Karpas-422 (cell line): ENCODE data around the gene HOXB6. TPM values are rescaled to one million over a fixed set of nuclear protein-coding genes. Genes with fewer than 3 reads are reported as not detected.

Experiments used
- DNase-seq: peaks from one replicate; pipeline ENCODE4 v3.0.0-alpha.2; 2015
- H2AFZ ChIP-seq: fragments of 200-600 bp; sonication (generic); 2 replicates; pipeline ENCODE4 v1.6.1; 2014; ENCODE audit warnings: antibody characterized with exemption, low read length, mixed read lengths
- H3K27ac ChIP-seq: fragments of 200-600 bp; sonication (generic); 2 replicates; pipeline ENCODE4 v1.5.1; 2014; ENCODE audit warnings: mild to moderate bottlenecking, low read length, moderate library complexity
- H3K27me3 ChIP-seq: fragments of 200-600 bp; sonication (generic); 2 replicates; pipeline ENCODE4 v1.6.1; 2014; ENCODE audit warnings: low read length, mixed read lengths
- H3K36me3 ChIP-seq: fragments of 200-600 bp; sonication (generic); 2 replicates; pipeline ENCODE4 v1.6.1; 2014; ENCODE audit warnings: low read length, mixed read lengths; ENCODE audit not compliant: insufficient read depth
- H3K4me1 ChIP-seq: fragments of 200-600 bp; sonication (generic); 2 replicates; pipeline ENCODE4 v1.6.1; 2014; ENCODE audit warnings: mild to moderate bottlenecking, low read length, mixed read lengths
- H3K4me2 ChIP-seq: fragments of 200-600 bp; sonication (generic); 2 replicates; pipeline ENCODE4 v1.6.1; 2014; ENCODE audit warnings: low read length, low read depth, mild to moderate bottlenecking; ENCODE audit not compliant: poor library complexity, severe bottlenecking
- H3K4me3 ChIP-seq: fragments of 200-600 bp; sonication (generic); 2 replicates; pipeline ENCODE4 v1.5.1; 2014; ENCODE audit warnings: mild to moderate bottlenecking, antibody characterized with exemption, low read length, mixed read lengths
- H3K79me2 ChIP-seq: fragments of 200-600 bp; sonication (generic); 2 replicates; pipeline ENCODE4 v1.6.1; 2014; ENCODE audit warnings: mild to moderate bottlenecking, low read length, mixed read lengths
- H3K9ac ChIP-seq: fragments of 200-600 bp; sonication (generic); 2 replicates; pipeline ENCODE4 v1.6.0; 2014; ENCODE audit warnings: low read length
- H3K9me2 ChIP-seq: fragments of 200-600 bp; sonication (generic), shearing (Covaris generic); replicated peaks from 2 replicates; pipeline ENCODE4 v1.6.0; 2014; ENCODE audit warnings: mild to moderate bottlenecking, low read length, moderate library complexity; ENCODE audit not compliant: insufficient read depth
- H3K9me3 ChIP-seq: fragments of 300-700, 200-600 bp; sonication (generic); 2 replicates; pipeline ENCODE4 v1.6.1; 2014; ENCODE audit warnings: low read length, mixed read lengths
- H4K20me1 ChIP-seq: fragments of 200-600 bp; sonication (generic); 2 replicates; pipeline ENCODE4 v1.6.1; 2014; ENCODE audit warnings: mild to moderate bottlenecking, antibody characterized with exemption, low read length, low read depth; ENCODE audit not compliant: insufficient read depth
- total RNA-seq: library from RNA; depleted of rRNA; stranded (reverse); fragments of >200 nt; shearing (Covaris generic); gene quantifications from 2 replicates; pipeline ENCODE4 v1.2.3, GENCODE V29; 2014; ENCODE audit warnings: low replicate concordance; rRNA removed

HOXB6 gene
- 0.48 and 0.65 TPM in 2 replicates for total RNA-seq

GRCh38 chr17:48604770-48605329 is at the start of gene HOXB6:
HOXB6 (minus strand) TSS chr17:48604986; CDS start chr17:48598150, 6,836 bp downstream.
- Histone ChIP-seq H3K9ac (no peak within 1 kb of the TSS), H3K9me3 (no peaks in the 10 kb centered on the region), H3K9me2 (no peaks in the 10 kb centered on the region), H3K4me1 (peaks cover 22% of the 10 kb centered on the region), H3K4me3 (no peak within 1 kb of the TSS), H3K4me2 (peak within 1 kb of the TSS; percentile 34), H2AFZ (no peak within 1 kb of the TSS), H3K36me3 (no peaks in the 10 kb centered on the region), H3K79me2 (no peaks in the 10 kb centered on the region), H4K20me1 (no peaks in the 10 kb centered on the region), H3K27ac (no peak within 1 kb of the TSS), H3K27me3 (no peaks in the 10 kb centered on the region)
- DNase-seq = no peak

GRCh38 chr17:48649741-48650140 is 45.0 kb upstream of the HOXB6 start:
- Histone ChIP-seq H3K27ac (no peak overlapping the region), H3K79me2 (no peaks in the 10 kb centered on the region)

GRCh38 chr17:48647963-48648245 is 43.1 kb upstream of the HOXB6 start:
- Histone ChIP-seq H3K9me2 (no peaks in the 10 kb centered on the region), H3K4me1 (no peaks in the 10 kb centered on the region), H3K27ac (no peak overlapping the region), H3K4me3 (peak overlapping the region; percentile 50; the same call in 1 of the 2 replicates), H3K9me3 (no peaks in the 10 kb centered on the region), H3K79me2 (no peaks in the 10 kb centered on the region), H2AFZ (no peak overlapping the region), H4K20me1 (no peaks in the 10 kb centered on the region), H3K36me3 (no peaks in the 10 kb centered on the region), H3K4me2 (peak overlapping the region; percentile 54), H3K27me3 (no peaks in the 10 kb centered on the region), H3K9ac (no peak overlapping the region)
- no peak for DNase-seq

More at GRCh38 chr17:48649741-48650140, 45.0 kb upstream of the HOXB6 start:
- Histone ChIP-seq H2AFZ (no peak overlapping the region), H3K9me3 (no peaks in the 10 kb centered on the region), H3K4me2 (no peak overlapping the region), H3K27me3 (no peaks in the 10 kb centered on the region), H3K9ac (no peak overlapping the region), H3K36me3 (no peaks in the 10 kb centered on the region), H3K9me2 (no peaks in the 10 kb centered on the region), H3K4me1 (no peaks in the 10 kb centered on the region), H3K4me3 (no peak overlapping the region), H4K20me1 (no peaks in the 10 kb centered on the region)
- DNase-seq = no peak

GRCh38 chr17:48647103-48647962 is 42.5 kb upstream of the HOXB6 start:
- H3K4me1 ChIP-seq = no peaks in the 10 kb centered on the region
- H3K27ac ChIP-seq = no peak overlapping the region
- no peak for DNase-seq
- H3K9me2 ChIP-seq = no peaks in the 10 kb centered on the region
- peak overlapping the region; percentile 50; the same call in 1 of the 2 replicates for H3K4me3 ChIP-seq
- peak overlapping the region; percentile 54 for H3K4me2 ChIP-seq
- H3K9ac ChIP-seq = peak overlapping the region; percentile 41
- H3K27me3 ChIP-seq = no peaks in the 10 kb centered on the region
- H2AFZ ChIP-seq = peak overlapping the region; percentile 78; the same call in 1 of the 2 replicates
- no peaks in the 10 kb centered on the region for H3K36me3 ChIP-seq
- H3K79me2 ChIP-seq = no peaks in the 10 kb centered on the region
- no peaks in the 10 kb centered on the region for H3K9me3 ChIP-seq
- no peaks in the 10 kb centered on the region for H4K20me1 ChIP-seq

- Histone ChIP-seq H3K27me3 (no peaks in the 10 kb centered on the region), H3K4me2 (peak overlapping the region; percentile 54), H3K4me1 (no peaks in the 10 kb centered on the region), H3K9me2 (no peaks in the 10 kb centered on the region), H3K4me3 (no peak overlapping the region), H4K20me1 (no peaks in the 10 kb centered on the region), H2AFZ (no peak overlapping the region), H3K36me3 (no peaks in the 10 kb centered on the region), H3K9ac (no peak overlapping the region), H3K9me3 (no peaks in the 10 kb centered on the region), H3K79me2 (no peaks in the 10 kb centered on the region), H3K27ac (no peak overlapping the region)
- no peak for DNase-seq
Measured at GRCh38 chr17:48646183-48647102, 41.7 kb upstream of the HOXB6 start.

GRCh38 chr17:48645639-48646182 is 40.9 kb upstream of the HOXB6 start:
- H4K20me1 ChIP-seq = no peaks in the 10 kb centered on the region
- no peaks in the 10 kb centered on the region for H3K9me2 ChIP-seq
- H3K27me3 ChIP-seq = no peaks in the 10 kb centered on the region
- H3K4me2 ChIP-seq = no peak overlapping the region
- H3K9me3 ChIP-seq = no peaks in the 10 kb centered on the region
- no peaks in the 10 kb centered on the region for H3K4me1 ChIP-seq
- no peak for DNase-seq
- no peaks in the 10 kb centered on the region for H3K36me3 ChIP-seq
- no peak overlapping the region for H3K9ac ChIP-seq
- H3K27ac ChIP-seq = no peak overlapping the region
- no peaks in the 10 kb centered on the region for H3K79me2 ChIP-seq
- no peak overlapping the region for H3K4me3 ChIP-seq
- H2AFZ ChIP-seq = no peak overlapping the region

- no peaks in the 10 kb centered on the region for H3K79me2 ChIP-seq
- H4K20me1 ChIP-seq = no peaks in the 10 kb centered on the region
- H3K9me3 ChIP-seq = no peaks in the 10 kb centered on the region
- H3K36me3 ChIP-seq = no peaks in the 10 kb centered on the region
- no peak overlapping the region for H3K9ac ChIP-seq
- no peak for DNase-seq
- no peaks in the 10 kb centered on the region for H3K4me1 ChIP-seq
- H3K4me3 ChIP-seq = no peak overlapping the region
- H3K9me2 ChIP-seq = no peaks in the 10 kb centered on the region
- H3K27me3 ChIP-seq = no peaks in the 10 kb centered on the region
- no peak overlapping the region for H3K4me2 ChIP-seq
- no peak overlapping the region for H3K27ac ChIP-seq
- H2AFZ ChIP-seq = no peak overlapping the region
Measured at GRCh38 chr17:48644910-48645557, 40.2 kb upstream of the HOXB6 start.
